ENCODE data around the gene ZBTB46.

The ZBTB46 gene

DNA sequence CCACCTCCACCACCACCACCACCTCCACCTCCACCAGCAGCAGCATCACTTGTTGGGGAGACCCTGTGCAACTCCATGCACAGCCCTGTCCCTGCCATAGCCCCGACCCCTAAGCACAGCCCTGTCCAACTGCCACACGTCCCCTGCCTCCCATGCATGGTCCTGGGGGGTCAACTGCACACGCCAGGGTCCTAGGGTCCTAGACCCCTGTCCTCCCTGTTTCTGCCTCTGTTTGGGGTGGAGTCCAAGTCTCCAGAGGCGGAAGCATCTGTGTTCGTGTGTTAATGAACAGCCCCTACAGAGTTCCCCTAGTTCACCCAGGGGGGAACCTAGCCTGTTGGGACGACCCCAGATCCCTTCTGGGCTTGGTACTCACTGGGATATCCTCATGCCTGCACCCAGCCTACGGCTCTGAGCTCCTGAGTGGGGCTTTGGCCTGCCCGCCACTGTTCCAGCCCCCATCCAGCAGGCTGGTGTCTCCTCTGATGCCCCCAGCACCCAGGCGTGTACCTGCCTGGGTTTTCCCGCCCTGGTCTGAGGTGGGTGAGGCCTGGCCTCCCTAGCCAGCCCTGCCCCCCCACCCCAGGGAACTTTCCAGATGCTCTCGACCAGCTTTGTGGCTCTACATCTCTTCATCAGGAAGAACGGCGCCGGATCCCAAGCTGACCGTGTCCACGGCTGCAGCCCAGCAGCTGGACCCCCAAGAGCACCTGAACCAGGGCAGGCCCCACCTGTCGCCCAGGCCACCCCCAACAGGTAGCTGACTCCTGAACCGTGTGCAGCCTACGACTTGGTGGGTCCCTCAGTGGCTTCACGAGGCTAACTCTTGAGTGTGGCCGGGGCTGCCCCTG is 137.1 kb downstream of the ZBTB46 start:
- no peak for DNase-seq (ENCODE audit: low spot score)

Measured in ecto neural progenitor cell (in vitro differentiated cells).